Chondrocyte (in vitro differentiated cells): ENCODE measurements around the gene SNRPN. TPM values are rescaled to one million over a fixed set of nuclear protein-coding genes. Genes with fewer than 3 reads are reported as not detected.
A peak's percentile ranks its signal among the peaks of the same experiment; 100 is the strongest.
"Not testable (repeated sequence)": the region's sequence is repeated elsewhere in the genome, so short reads cannot be mapped to it uniquely, and the experiment has no call there.

Experiments
- DNase-seq: peaks from one replicate; pipeline ENCODE4 v3.0.0; 2021; ENCODE audit warnings: mixed read lengths, low spot score
- H3K27ac Mint-ChIP-seq: one replicate; pipeline ENCODE4 v1.8.0; 2021; ENCODE audit warnings: mild to moderate bottlenecking, moderate library complexity, mixed read lengths; ENCODE audit not compliant: unreplicated experiment
- H3K27me3 Mint-ChIP-seq: 2 replicates; pipeline ENCODE4 v1.8.0; 2021; ENCODE audit warnings: low read depth, mixed read lengths
- H3K36me3 Mint-ChIP-seq: 2 replicates; pipeline ENCODE4 v1.8.0; 2021; ENCODE audit warnings: low read depth, mixed read lengths
- H3K4me1 Mint-ChIP-seq: 2 replicates; pipeline ENCODE4 v1.8.0; 2021; ENCODE audit warnings: low read depth, mild to moderate bottlenecking, mixed read lengths
- H3K4me3 Mint-ChIP-seq: one replicate; pipeline ENCODE4 v1.8.0; 2021; ENCODE audit warnings: mild to moderate bottlenecking, moderate library complexity, mixed read lengths; ENCODE audit not compliant: unreplicated experiment
- H3K9me3 Mint-ChIP-seq: 2 replicates; pipeline ENCODE4 v1.8.0; 2021; ENCODE audit warnings: low read depth, mixed read lengths
- long read RNA-seq: library from polyadenylated mRNA; stranded (forward); transcript quantifications from one replicate; pipeline ENCODE4 v2.0.0, GENCODE V29; 2021
- total RNA-seq: library from RNA; stranded (reverse); gene quantifications from 3 replicates; pipeline ENCODE4 v1.2.1, GENCODE V29; 2021
- TF ChIP-seq, protein P1 (sequence below): fragments of 200-600 bp; sonication (generic); IDR thresholded peaks from 2 replicates; pipeline ENCODE4 v1.5.0; 2021; ENCODE audit warnings: antibody characterized with exemption, mild to moderate bottlenecking, moderate library complexity

SNRPN gene
- 93.8 to 99.5 TPM (median 97.4 TPM) in 3 replicates for total RNA-seq
- long read RNA-seq, transcript SNRPN-202 (10 exons, 1,528 nt), result major isoform, 137 of 175 reads
- long read RNA-seq, partial matches to known transcripts, result 9 of 175 reads
- long read RNA-seq, other reads (novel, unspliced or antisense), result 29 of 175 reads

GRCh38 chr15:24954783-24955530 is at the start of gene SNRPN, which contains the start of gene SNURF:
TSS of gene SNRPN (plus strand) at chr15:24954987. CDS start at chr15:24974454, 19,467 bp downstream.
TSS of gene SNURF (plus strand) at chr15:24954987. CDS start at chr15:24955049, 62 bp downstream.
- TF ChIP-seq, protein P1, sequence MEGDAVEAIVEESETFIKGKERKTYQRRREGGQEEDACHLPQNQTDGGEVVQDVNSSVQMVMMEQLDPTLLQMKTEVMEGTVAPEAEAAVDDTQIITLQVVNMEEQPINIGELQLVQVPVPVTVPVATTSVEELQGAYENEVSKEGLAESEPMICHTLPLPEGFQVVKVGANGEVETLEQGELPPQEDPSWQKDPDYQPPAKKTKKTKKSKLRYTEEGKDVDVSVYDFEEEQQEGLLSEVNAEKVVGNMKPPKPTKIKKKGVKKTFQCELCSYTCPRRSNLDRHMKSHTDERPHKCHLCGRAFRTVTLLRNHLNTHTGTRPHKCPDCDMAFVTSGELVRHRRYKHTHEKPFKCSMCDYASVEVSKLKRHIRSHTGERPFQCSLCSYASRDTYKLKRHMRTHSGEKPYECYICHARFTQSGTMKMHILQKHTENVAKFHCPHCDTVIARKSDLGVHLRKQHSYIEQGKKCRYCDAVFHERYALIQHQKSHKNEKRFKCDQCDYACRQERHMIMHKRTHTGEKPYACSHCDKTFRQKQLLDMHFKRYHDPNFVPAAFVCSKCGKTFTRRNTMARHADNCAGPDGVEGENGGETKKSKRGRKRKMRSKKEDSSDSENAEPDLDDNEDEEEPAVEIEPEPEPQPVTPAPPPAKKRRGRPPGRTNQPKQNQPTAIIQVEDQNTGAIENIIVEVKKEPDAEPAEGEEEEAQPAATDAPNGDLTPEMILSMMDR, result no peak
- Mint-ChIP-seq H3K27me3 (no peaks in the 10 kb centered on the region), H3K9me3 (peaks cover 4% of the 10 kb centered on the region), H3K4me3 (peak within 1 kb of the TSS; percentile 92), H3K4me1 (peaks cover 13% of the 10 kb centered on the region), H3K36me3 (no peaks in the 10 kb centered on the region), H3K27ac (peak within 1 kb of the TSS; percentile 92)
- peak; percentile 96 for DNase-seq

DNA sequence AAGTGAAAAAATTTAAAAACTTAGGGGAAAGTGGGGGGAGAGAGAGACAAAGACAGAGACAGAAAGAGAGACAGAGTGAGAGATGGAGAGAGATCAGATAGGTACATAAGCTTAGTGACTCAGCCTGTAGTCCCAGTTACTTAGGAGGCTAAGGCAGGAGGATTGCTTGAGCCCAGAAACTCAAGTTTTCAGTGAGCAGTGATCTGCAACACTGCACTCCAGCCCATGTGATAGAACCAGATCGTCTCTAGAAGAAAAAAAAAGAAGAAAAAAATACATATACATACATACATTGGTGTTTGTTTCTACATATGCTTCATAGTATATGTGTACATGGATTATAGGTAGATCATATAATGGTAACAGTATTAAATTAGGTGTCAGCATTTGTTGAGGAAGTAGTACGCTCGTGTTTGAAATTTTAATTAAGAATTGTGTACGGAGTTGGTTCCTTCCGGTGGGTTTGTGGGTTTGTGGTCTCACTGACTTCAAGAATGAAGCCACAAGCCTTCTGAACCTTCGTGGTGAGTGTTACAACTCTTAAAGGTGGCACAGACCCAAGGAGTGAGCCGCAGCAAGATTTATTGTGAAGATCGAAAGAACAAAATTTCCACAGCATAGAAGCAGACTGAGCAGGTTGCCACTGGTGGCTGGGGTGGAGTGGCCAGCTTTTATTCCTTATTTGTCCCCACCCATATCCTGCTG is 38.3 kb upstream of the SNRPN start:
- no peak for DNase-seq
- H3K27me3 Mint-ChIP-seq, result no peaks in the 10 kb centered on the region
- no peak overlapping the region for H3K4me3 Mint-ChIP-seq
- no peak overlapping the region for H3K27ac Mint-ChIP-seq
- TF ChIP-seq, protein P1, result no peak
- H3K4me1 Mint-ChIP-seq, result no peaks in the 10 kb centered on the region
- peaks cover 1% of the 10 kb centered on the region for H3K36me3 Mint-ChIP-seq
- H3K9me3 Mint-ChIP-seq, result peaks cover 45% of the 10 kb centered on the region

- H3K36me3 Mint-ChIP-seq, result peaks cover 1% of the 10 kb centered on the region
- no peaks in the 10 kb centered on the region for H3K27me3 Mint-ChIP-seq
- H3K27ac Mint-ChIP-seq, result no peak overlapping the region
- no peak overlapping the region for H3K4me3 Mint-ChIP-seq
- DNase-seq, result no peak
- H3K4me1 Mint-ChIP-seq, result no peaks in the 10 kb centered on the region
- H3K9me3 Mint-ChIP-seq, result peaks cover 41% of the 10 kb centered on the region
- TF ChIP-seq, protein P1, result no peak
Observed at GRCh38 chr15:24917431-24917830, 37.4 kb upstream of the SNRPN start.

GRCh38 chr15:24919446-24919845 is 35.3 kb upstream of the SNRPN start:
- DNase-seq, result no peak
- no peak overlapping the region for H3K27ac Mint-ChIP-seq
- no peak overlapping the region for H3K4me3 Mint-ChIP-seq
- H3K27me3 Mint-ChIP-seq, result no peaks in the 10 kb centered on the region
- peaks cover 1% of the 10 kb centered on the region for H3K36me3 Mint-ChIP-seq
- no peaks in the 10 kb centered on the region for H3K4me1 Mint-ChIP-seq
- H3K9me3 Mint-ChIP-seq, result peaks cover 32% of the 10 kb centered on the region
- TF ChIP-seq, protein P1, result no peak

DNA sequence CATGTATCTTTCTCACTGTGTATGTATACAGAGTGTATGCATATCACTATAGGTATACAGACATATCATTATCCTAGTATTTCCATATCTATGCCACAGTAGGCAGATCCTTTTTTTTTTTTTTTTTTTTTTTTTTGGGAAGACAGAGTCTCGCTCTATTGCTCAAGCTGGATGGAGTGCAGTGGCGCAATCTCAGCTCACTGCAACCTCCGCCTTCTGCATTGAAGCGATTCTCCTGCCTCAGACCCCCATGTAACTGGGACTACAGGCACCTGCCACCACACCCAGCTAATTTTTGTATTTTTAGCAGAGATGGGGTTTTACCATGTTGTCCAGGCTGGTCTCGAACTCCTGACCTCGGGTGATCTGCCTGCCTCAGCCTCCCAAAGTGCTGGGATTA is 32.0 kb upstream of the SNRPN start:
- H3K27me3 Mint-ChIP-seq, DNase-seq, H3K4me1 Mint-ChIP-seq, H3K36me3 Mint-ChIP-seq, H3K4me3 Mint-ChIP-seq, H3K27ac Mint-ChIP-seq: not testable (repeated sequence)
- peaks cover 20% of the 10 kb centered on the region for H3K9me3 Mint-ChIP-seq
